Mesendoderm (in vitro differentiated cells): Measurements from ENCODE around the gene ZNF485.
A peak's percentile ranks its signal among the peaks of the same experiment; 100 is the strongest.

Experiments
- DNase-seq: peaks from one replicate; pipeline ENCODE4 v3.0.0; 2013
- H2AK5ac ChIP-seq: 2 replicates; pipeline ENCODE4 v1.6.1; 2013; ENCODE audit warnings: low read length, inconsistent platforms
- H2BK120ac ChIP-seq: 2 replicates; pipeline ENCODE4 v1.6.1; 2013; ENCODE audit warnings: low read depth, mild to moderate bottlenecking, low read length, moderate library complexity, mixed read lengths
- H2BK15ac ChIP-seq: replicated peaks from 2 replicates; pipeline ENCODE4 v1.6.1; 2013; ENCODE audit warnings: low read depth, mild to moderate bottlenecking, moderate library complexity
- H2BK5ac ChIP-seq: 2 replicates; pipeline ENCODE4 v1.6.1; 2013; ENCODE audit warnings: low read length, inconsistent platforms
- H3K18ac ChIP-seq: 2 replicates; pipeline ENCODE4 v1.6.1; 2013; ENCODE audit warnings: mild to moderate bottlenecking, low read length, mixed read lengths
- H3K23ac ChIP-seq: one replicate; pipeline ENCODE4 v1.6.1; 2013; ENCODE audit warnings: low read length
- H3K27ac ChIP-seq: 2 replicates; pipeline ENCODE4 v1.5.1; 2013; ENCODE audit warnings: low read depth, mild to moderate bottlenecking, inconsistent platforms, low read length, moderate library complexity
- H3K27me3 ChIP-seq: 2 replicates; pipeline ENCODE4 v1.6.1; 2013; ENCODE audit warnings: low read length, control low read depth, mild to moderate bottlenecking, inconsistent platforms; ENCODE audit not compliant: insufficient read depth, poor library complexity
- H3K36me3 ChIP-seq: 2 replicates; pipeline ENCODE4 v1.6.1; 2013; ENCODE audit warnings: low read length, inconsistent platforms; ENCODE audit not compliant: control insufficient read depth, insufficient read depth
- H3K4ac ChIP-seq: one replicate; pipeline ENCODE4 v1.6.1; 2013; ENCODE audit warnings: low read depth, mild to moderate bottlenecking, low read length, moderate library complexity
- H3K4me1 ChIP-seq: 2 replicates; pipeline ENCODE4 v1.6.1; 2013; ENCODE audit warnings: low read depth, low read length, inconsistent platforms; ENCODE audit not compliant: control insufficient read depth
- H3K4me2 ChIP-seq: 2 replicates; pipeline ENCODE4 v1.6.1; 2013; ENCODE audit warnings: low read length
- H3K4me3 ChIP-seq: 2 replicates; pipeline ENCODE4 v1.5.1; 2013; ENCODE audit warnings: mild to moderate bottlenecking, low read length
- H3K56ac ChIP-seq: one replicate; pipeline ENCODE4 v1.6.1; 2013; ENCODE audit warnings: low read length
- H3K79me1 ChIP-seq: 2 replicates; pipeline ENCODE4 v1.6.1; 2013; ENCODE audit warnings: low read length, inconsistent platforms
- H3K79me2 ChIP-seq: 2 replicates; pipeline ENCODE4 v1.6.1; 2013; ENCODE audit warnings: mild to moderate bottlenecking, low read length; ENCODE audit not compliant: control insufficient read depth, insufficient read depth
- H3K9ac ChIP-seq: 2 replicates; pipeline ENCODE4 v1.6.1; 2013; ENCODE audit warnings: low read length, inconsistent platforms
- H4K5ac ChIP-seq: one replicate; pipeline ENCODE4 v1.6.1; 2013; ENCODE audit warnings: low read length
- H4K8ac ChIP-seq: one replicate; pipeline ENCODE4 v1.6.1; 2013; ENCODE audit warnings: low read depth, mild to moderate bottlenecking, control low read depth, low read length, moderate library complexity
- WGBS: extraction: QIAGEN DNeasy Blood & Tissue Kit; methylation state at CpG from one replicate; pipeline ENCODE4 v1.1.7; 2013; ENCODE audit warnings: low lambda C conversion rate, missing lambda C conversion rate; ENCODE audit not compliant: insufficient coverage; ENCODE audit errors: extremely low coverage; 5-methylcytosine and 5-hydroxymethylcytosine counted together

Gene ZNF485

GRCh38 chr10:43658227-43658626, 52.0 kb downstream of the ZNF485 start:
- no peaks in the 10 kb centered on the region for H3K79me1 ChIP-seq
- H2BK15ac ChIP-seq: no peak overlapping the region
- no peak overlapping the region for H4K5ac ChIP-seq
- no peak overlapping the region for H3K18ac ChIP-seq
- H3K4me3 ChIP-seq: no peak overlapping the region
- H3K27me3 ChIP-seq: no peaks in the 10 kb centered on the region
- no peaks in the 10 kb centered on the region for H3K36me3 ChIP-seq
- no peak overlapping the region for H2AK5ac ChIP-seq
- no peaks in the 10 kb centered on the region for H3K4me1 ChIP-seq
- WGBS: no CpG with 5 or more reads among the region's 8 CpGs
- H3K79me2 ChIP-seq: no peaks in the 10 kb centered on the region
- H3K27ac ChIP-seq: no peak overlapping the region
- no peak for DNase-seq
- H3K23ac ChIP-seq: no peak overlapping the region
- no peak overlapping the region for H3K4me2 ChIP-seq
- H4K8ac ChIP-seq: no peak overlapping the region
- H3K4ac ChIP-seq: no peak overlapping the region
- H3K9ac ChIP-seq: no peak overlapping the region
- H2BK120ac ChIP-seq: no peak overlapping the region
- no peak overlapping the region for H2BK5ac ChIP-seq
- H3K56ac ChIP-seq: no peak overlapping the region

DNA sequence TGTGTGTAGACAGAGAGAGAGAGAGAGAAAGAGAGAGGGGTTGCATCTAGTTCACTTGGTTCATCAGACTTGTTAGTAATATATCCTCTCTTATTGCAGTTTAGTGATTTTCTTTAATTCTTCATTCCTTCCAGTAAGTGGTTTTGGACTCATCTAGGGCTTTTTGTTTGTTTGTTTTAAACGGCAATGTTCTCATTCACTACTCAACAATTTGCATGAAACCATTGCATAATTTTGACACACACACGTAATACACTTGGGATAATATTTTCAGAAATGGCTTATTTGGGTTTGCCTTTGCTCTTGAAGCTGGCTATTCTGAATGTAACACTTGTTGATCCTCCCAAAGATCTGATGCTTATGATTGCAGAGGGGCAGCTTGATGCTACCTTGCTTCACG, 58.8 kb downstream of the ZNF485 start:
- Histone ChIP-seq H3K23ac (no peak overlapping the region), H3K27me3 (no peaks in the 10 kb centered on the region), H3K27ac (no peak overlapping the region), H3K18ac (no peak overlapping the region), H3K4me3 (no peak overlapping the region), H3K56ac (no peak overlapping the region), H3K79me2 (no peaks in the 10 kb centered on the region), H3K9ac (no peak overlapping the region), H4K5ac (no peak overlapping the region), H3K4me2 (no peak overlapping the region), H2BK120ac (no peak overlapping the region), H2AK5ac (no peak overlapping the region), H3K36me3 (no peaks in the 10 kb centered on the region), H3K4ac (no peak overlapping the region), H4K8ac (no peak overlapping the region), H3K4me1 (no peaks in the 10 kb centered on the region), H3K79me1 (no peaks in the 10 kb centered on the region), H2BK15ac (no peak overlapping the region), H2BK5ac (no peak overlapping the region)
- no peak for DNase-seq
- no CpG with 5 or more reads among the region's 3 CpGs for WGBS

- no peak overlapping the region for H4K8ac ChIP-seq
- no peaks in the 10 kb centered on the region for H3K79me1 ChIP-seq
- H3K79me2 ChIP-seq: no peaks in the 10 kb centered on the region
- no peak overlapping the region for H3K4me2 ChIP-seq
- no peak overlapping the region for H3K56ac ChIP-seq
- H3K18ac ChIP-seq: no peak overlapping the region
- H4K5ac ChIP-seq: no peak overlapping the region
- H3K4me1 ChIP-seq: no peaks in the 10 kb centered on the region
- H2AK5ac ChIP-seq: no peak overlapping the region
- H3K27me3 ChIP-seq: no peaks in the 10 kb centered on the region
- no peak overlapping the region for H3K4me3 ChIP-seq
- no peak overlapping the region for H2BK5ac ChIP-seq
- no peak overlapping the region for H2BK15ac ChIP-seq
- no peak for DNase-seq
- no peak overlapping the region for H3K9ac ChIP-seq
- no peak overlapping the region for H3K4ac ChIP-seq
- no peak overlapping the region for H3K27ac ChIP-seq
- no peaks in the 10 kb centered on the region for H3K36me3 ChIP-seq
- H2BK120ac ChIP-seq: no peak overlapping the region
- no peak overlapping the region for H3K23ac ChIP-seq
- WGBS: no CpG with 5 or more reads among the region's 9 CpGs
These were observed 60.3 kb downstream of the ZNF485 start for GRCh38 chr10:43666552-43666951.

GRCh38 chr10:43667317-43667731, 61.1 kb downstream of the ZNF485 start:
- peak overlapping the region; percentile 5 for H3K56ac ChIP-seq
- no peak overlapping the region for H2BK120ac ChIP-seq
- no peak overlapping the region for H3K4ac ChIP-seq
- no CpG with 5 or more reads among the region's 35 CpGs for WGBS
- no peak overlapping the region for H3K23ac ChIP-seq
- no peak overlapping the region for H3K27ac ChIP-seq
- no peak overlapping the region for H3K18ac ChIP-seq
- no peaks in the 10 kb centered on the region for H3K79me1 ChIP-seq
- no peak overlapping the region for H4K5ac ChIP-seq
- DNase-seq: peak; percentile 32
- no peaks in the 10 kb centered on the region for H3K27me3 ChIP-seq
- no peak overlapping the region for H2BK5ac ChIP-seq
- no peak overlapping the region for H2BK15ac ChIP-seq
- no peak overlapping the region for H3K4me3 ChIP-seq
- no peak overlapping the region for H4K8ac ChIP-seq
- no peak overlapping the region for H3K4me2 ChIP-seq
- H3K4me1 ChIP-seq: no peaks in the 10 kb centered on the region
- H3K9ac ChIP-seq: no peak overlapping the region
- H3K36me3 ChIP-seq: no peaks in the 10 kb centered on the region
- no peak overlapping the region for H2AK5ac ChIP-seq
- H3K79me2 ChIP-seq: no peaks in the 10 kb centered on the region
